Ishikawa (cell line): ENCODE measurements around the gene APBA3.

Experiments used
- CEBPB ChIP-seq: IDR thresholded peaks from 2 replicates; pipeline ENCODE4 v1.6.1; 2012
- CREB1 ChIP-seq: IDR thresholded peaks from 2 replicates; pipeline ENCODE4 v1.6.1; 2012; ENCODE audit warnings: low read depth
- EGR1 ChIP-seq: IDR thresholded peaks from 2 replicates; pipeline ENCODE4 v1.6.1; 2012
- EP300 ChIP-seq: IDR thresholded peaks from 2 replicates; pipeline ENCODE4 v1.6.1; 2012; ENCODE audit warnings: borderline replicate concordance
- FOXM1 ChIP-seq: IDR thresholded peaks from 2 replicates; pipeline ENCODE4 v1.6.1; 2012; ENCODE audit warnings: low read depth, borderline replicate concordance
- MAX ChIP-seq: IDR thresholded peaks from 2 replicates; pipeline ENCODE4 v1.6.1; 2012
- NFIC ChIP-seq: IDR thresholded peaks from 2 replicates; pipeline ENCODE4 v1.6.1; 2012
- RAD21 ChIP-seq: IDR thresholded peaks from 2 replicates; pipeline ENCODE4 v1.6.1; 2012; ENCODE audit warnings: low read depth
- REST ChIP-seq: IDR thresholded peaks from 2 replicates; pipeline ENCODE4 v1.6.1; 2012; ENCODE audit warnings: low read depth, mild to moderate bottlenecking
- TAF1 ChIP-seq: IDR thresholded peaks from 2 replicates; pipeline ENCODE4 v1.6.1; 2012; ENCODE audit warnings: low read depth, mild to moderate bottlenecking
- TCF12 ChIP-seq: IDR thresholded peaks from 2 replicates; pipeline ENCODE4 v1.6.1; 2012; ENCODE audit warnings: low read depth
- TEAD4 ChIP-seq: IDR thresholded peaks from 2 replicates; pipeline ENCODE4 v1.6.1; 2012
- USF1 ChIP-seq: IDR thresholded peaks from 2 replicates; pipeline ENCODE4 v1.6.1; 2012
- YY1 ChIP-seq: IDR thresholded peaks from 2 replicates; pipeline ENCODE4 v1.6.1; 2012; ENCODE audit warnings: low read depth
- ZBTB7A ChIP-seq: IDR thresholded peaks from 2 replicates; pipeline ENCODE4 v1.6.1; 2012; ENCODE audit warnings: low read depth

Gene APBA3

GRCh38 chr19:3746371-3747056 lies 15.0 kb downstream of the APBA3 start:
- TF ChIP-seq REST, result no peak
- TF ChIP-seq YY1, result no peak
- no peak for TF ChIP-seq CREB1
- no peak for TF ChIP-seq RAD21
- TF ChIP-seq TCF12, result no peak
- no peak for TF ChIP-seq USF1
- no peak for TF ChIP-seq NFIC
- TF ChIP-seq EGR1, result no peak
- TF ChIP-seq FOXM1, result no peak
- no peak for TF ChIP-seq EP300
- TF ChIP-seq TEAD4, result no peak
- no peak for TF ChIP-seq ZBTB7A
- TF ChIP-seq MAX, result no peak
- TF ChIP-seq CEBPB, result no peak
- TF ChIP-seq TAF1, result no peak

- TF ChIP-seq RAD21 (no peak), TAF1 (no peak), NFIC (no peak), MAX (no peak), TCF12 (no peak)
These were observed 16.0 kb downstream of the APBA3 start for GRCh38 chr19:3745363-3746045.

GRCh38 chr19:3743486-3743885 lies 18.0 kb downstream of the APBA3 start:
- TF ChIP-seq USF1 (peak; percentile 89), YY1 (no peak), TAF1 (no peak), TEAD4 (no peak), REST (no peak), MAX (no peak)

GRCh38 chr19:3740431-3740830 lies 21.1 kb downstream of the APBA3 start:
- TF ChIP-seq TCF12 (no peak), ZBTB7A (no peak), NFIC (no peak), CEBPB (no peak), REST (no peak), RAD21 (no peak), YY1 (no peak), FOXM1 (no peak), EGR1 (no peak)
